ENCODE measurements around the gene GJD2.

Gene GJD2

GRCh38 chr15:34776606-34777105, 21.9 kb upstream of the GJD2 start:
- TF ChIP-seq, protein P1, sequence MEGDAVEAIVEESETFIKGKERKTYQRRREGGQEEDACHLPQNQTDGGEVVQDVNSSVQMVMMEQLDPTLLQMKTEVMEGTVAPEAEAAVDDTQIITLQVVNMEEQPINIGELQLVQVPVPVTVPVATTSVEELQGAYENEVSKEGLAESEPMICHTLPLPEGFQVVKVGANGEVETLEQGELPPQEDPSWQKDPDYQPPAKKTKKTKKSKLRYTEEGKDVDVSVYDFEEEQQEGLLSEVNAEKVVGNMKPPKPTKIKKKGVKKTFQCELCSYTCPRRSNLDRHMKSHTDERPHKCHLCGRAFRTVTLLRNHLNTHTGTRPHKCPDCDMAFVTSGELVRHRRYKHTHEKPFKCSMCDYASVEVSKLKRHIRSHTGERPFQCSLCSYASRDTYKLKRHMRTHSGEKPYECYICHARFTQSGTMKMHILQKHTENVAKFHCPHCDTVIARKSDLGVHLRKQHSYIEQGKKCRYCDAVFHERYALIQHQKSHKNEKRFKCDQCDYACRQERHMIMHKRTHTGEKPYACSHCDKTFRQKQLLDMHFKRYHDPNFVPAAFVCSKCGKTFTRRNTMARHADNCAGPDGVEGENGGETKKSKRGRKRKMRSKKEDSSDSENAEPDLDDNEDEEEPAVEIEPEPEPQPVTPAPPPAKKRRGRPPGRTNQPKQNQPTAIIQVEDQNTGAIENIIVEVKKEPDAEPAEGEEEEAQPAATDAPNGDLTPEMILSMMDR (IDR thresholded peaks at IDR 0.05; ENCODE audit: extremely low read depth, insufficient read depth, missing control alignments), result no peak
- DNase-seq (ENCODE audit: low spot score), result no peak
- in situ Hi-C loops (cut with MboI; ENCODE audit: low pct_unique_long_range_greater_than_20kb, low sequenced_read_pairs, unreplicated experiment), result no loop called here

DNA sequence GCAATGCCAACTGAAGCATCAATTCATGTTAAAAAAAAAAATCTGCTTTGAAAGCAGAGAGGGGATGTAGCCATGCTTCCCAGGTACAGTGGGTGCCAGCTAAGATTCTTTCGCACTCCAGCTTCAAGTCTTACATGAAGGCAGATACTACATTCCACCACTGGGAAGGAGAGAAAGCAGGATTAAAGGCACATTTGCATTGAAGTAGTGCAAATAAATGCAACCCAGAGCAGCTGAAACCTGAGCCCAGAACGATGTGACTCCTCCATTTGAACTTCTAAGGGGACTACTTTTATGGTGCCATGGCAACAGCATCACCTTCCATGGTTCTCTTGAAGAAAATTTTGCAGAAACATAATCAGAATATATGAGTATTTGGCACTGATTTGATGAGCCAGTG, 19.1 kb upstream of the GJD2 start:
- in situ Hi-C loops (cut with MboI; ENCODE audit: low pct_unique_long_range_greater_than_20kb, low sequenced_read_pairs, unreplicated experiment), result no loop called here
- DNase-seq (ENCODE audit: low spot score), result no peak
- TF ChIP-seq, protein P1 (IDR thresholded peaks at IDR 0.05; ENCODE audit: extremely low read depth, insufficient read depth, missing control alignments), result no peak

DNA sequence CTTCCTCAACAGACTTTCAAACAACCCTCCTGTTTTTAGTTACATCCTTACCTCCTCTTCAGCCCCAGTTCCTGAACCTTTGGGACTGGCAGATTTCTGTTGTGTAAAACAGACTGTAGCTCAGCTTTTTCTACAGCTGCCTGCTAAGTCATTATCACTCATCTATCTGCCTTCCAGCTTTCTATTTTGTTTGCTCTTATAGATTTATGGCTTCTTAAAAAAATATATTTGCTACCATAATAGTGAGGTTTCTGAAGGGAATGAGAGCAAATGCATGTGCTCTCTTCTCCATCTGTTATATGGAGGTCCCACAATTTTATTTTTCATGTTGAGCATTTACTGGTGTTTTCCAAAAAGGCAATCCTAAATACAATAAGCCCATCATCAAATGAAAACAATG, 18.2 kb upstream of the GJD2 start:
- TF ChIP-seq, protein P1 (IDR thresholded peaks at IDR 0.05; ENCODE audit: extremely low read depth, insufficient read depth, missing control alignments), result no peak
- in situ Hi-C loops (cut with MboI; ENCODE audit: low pct_unique_long_range_greater_than_20kb, low sequenced_read_pairs, unreplicated experiment), result no loop called here

GRCh38 chr15:34772312-34772711, 17.5 kb upstream of the GJD2 start:
- no peak for DNase-seq (ENCODE audit: low spot score)
- TF ChIP-seq, protein P1 (IDR thresholded peaks at IDR 0.05; ENCODE audit: extremely low read depth, insufficient read depth, missing control alignments), result no peak
- in situ Hi-C loops (cut with MboI; ENCODE audit: low pct_unique_long_range_greater_than_20kb, low sequenced_read_pairs, unreplicated experiment), result no loop called here

More for the DNA sequence above, 18.2 kb upstream of the GJD2 start:
- DNase-seq (ENCODE audit: low spot score), result no peak

- in situ Hi-C loops (cut with MboI; ENCODE audit: low pct_unique_long_range_greater_than_20kb, low sequenced_read_pairs, unreplicated experiment), result no loop called here
- no peak for DNase-seq (ENCODE audit: low spot score)
- TF ChIP-seq, protein P1 (IDR thresholded peaks at IDR 0.05; ENCODE audit: extremely low read depth, insufficient read depth, missing control alignments), result no peak
These were observed 14.9 kb upstream of the GJD2 start for GRCh38 chr15:34769711-34770110.

DNA sequence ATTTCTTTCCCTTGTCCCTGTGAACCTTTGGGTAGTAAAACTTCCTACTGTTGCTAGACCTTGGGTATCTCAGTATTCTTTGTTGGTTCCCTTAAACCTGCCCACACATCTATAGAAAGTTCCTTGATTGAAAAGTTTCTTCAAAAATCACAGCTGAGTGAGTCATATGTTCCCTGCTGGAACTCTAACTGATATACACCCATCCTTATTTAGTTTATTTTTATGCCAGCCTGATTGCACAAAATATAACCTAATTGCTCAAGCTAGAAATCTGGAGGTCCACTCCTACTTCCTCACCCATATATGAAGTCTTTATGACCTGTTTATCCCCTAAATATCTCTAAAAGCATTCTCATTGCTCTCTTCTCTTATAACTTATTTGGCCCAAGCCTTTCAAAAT, 13.7 kb upstream of the GJD2 start:
- TF ChIP-seq, protein P1 (IDR thresholded peaks at IDR 0.05; ENCODE audit: extremely low read depth, insufficient read depth, missing control alignments), result no peak
- in situ Hi-C loops (cut with MboI; ENCODE audit: low pct_unique_long_range_greater_than_20kb, low sequenced_read_pairs, unreplicated experiment), result no loop called here
- no peak for DNase-seq (ENCODE audit: low spot score)

DNA sequence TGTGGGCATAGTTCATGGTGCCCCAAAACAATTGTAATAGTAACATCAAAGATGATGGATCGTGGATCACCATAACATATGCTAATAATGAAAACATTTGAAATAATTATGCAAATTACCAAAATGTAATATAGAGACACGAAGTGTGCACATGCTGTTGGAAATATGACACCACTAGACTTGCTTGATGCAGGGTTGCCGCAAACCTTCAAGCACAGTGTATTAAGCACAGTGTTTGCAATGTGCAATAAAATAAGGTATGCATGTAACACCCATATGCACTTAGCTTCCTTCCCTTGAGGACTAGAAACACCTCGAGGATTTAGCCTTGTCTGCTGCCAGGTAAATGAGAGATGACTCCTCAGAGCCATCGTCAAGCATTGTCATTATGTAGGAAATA, 10.9 kb upstream of the GJD2 start:
- TF ChIP-seq, protein P1 (IDR thresholded peaks at IDR 0.05; ENCODE audit: extremely low read depth, insufficient read depth, missing control alignments), result no peak
- in situ Hi-C loops (cut with MboI; ENCODE audit: low pct_unique_long_range_greater_than_20kb, low sequenced_read_pairs, unreplicated experiment), result no loop called here
- no peak for DNase-seq (ENCODE audit: low spot score)
